SKM-1 treated with dmso at 0.1 percent for 144 hours (cell line): ENCODE results near the gene ASPSCR1.
"Not testable (repeated sequence)": the region's sequence is repeated elsewhere in the genome, so short reads cannot be mapped to it uniquely, and the experiment has no call there.

ENCODE experiments used
- DNase-seq: peaks from one replicate; lab custom pipeline; 2025; ENCODE audit not compliant: unreplicated experiment; lab: John Stamatoyannopoulos, UW

The ASPSCR1 gene

GRCh38 chr17:81981511-81981910, 4.1 kb downstream of the ASPSCR1 start:
- DNase-seq = not testable (repeated sequence)

GRCh38 chr17:81983011-81983638, 5.7 kb downstream of the ASPSCR1 start:
- DNase-seq = no peak

- DNase-seq = no peak
Measured at GRCh38 chr17:81983639-81984373, 6.4 kb downstream of the ASPSCR1 start.

- DNase-seq = no peak
Measured at GRCh38 chr17:81984773-81985410, 7.5 kb downstream of the ASPSCR1 start.

- no peak for DNase-seq
Measured at GRCh38 chr17:81986606-81987005, 9.2 kb downstream of the ASPSCR1 start.

- no peak for DNase-seq
Measured at GRCh38 chr17:81987161-81987770, 9.8 kb downstream of the ASPSCR1 start.

- DNase-seq = no peak
Measured at GRCh38 chr17:81990836-81991683, 13.6 kb downstream of the ASPSCR1 start.

- no peak for DNase-seq
Measured at GRCh38 chr17:81991684-81992305, 14.4 kb downstream of the ASPSCR1 start.

- DNase-seq = no peak
Measured at GRCh38 chr17:81992306-81993102, 15.1 kb downstream of the ASPSCR1 start.

GRCh38 chr17:81993729-81994592, 16.5 kb downstream of the ASPSCR1 start:
- no peak for DNase-seq

GRCh38 chr17:81994593-81995462, 17.4 kb downstream of the ASPSCR1 start:
- DNase-seq = no peak

- DNase-seq = no peak
Measured at GRCh38 chr17:81995463-81996231, 18.2 kb downstream of the ASPSCR1 start.

GRCh38 chr17:81996232-81996756, 18.9 kb downstream of the ASPSCR1 start:
- no peak for DNase-seq

- no peak for DNase-seq
Measured at GRCh38 chr17:81996757-81997441, 19.5 kb downstream of the ASPSCR1 start.

- DNase-seq = no peak
Measured at GRCh38 chr17:81998212-81998611, 20.8 kb downstream of the ASPSCR1 start.
